PC-9 (cell line): Measurements from ENCODE around the gene RIN1.

Experiments
- CTCF ChIP-seq: fragments of 200-600 bp; sonication (generic); conservative IDR thresholded peaks from 2 replicates; pipeline ENCODE4 v1.6.1; 2017; ENCODE audit warnings: mixed run types, antibody characterized with exemption, mild to moderate bottlenecking, moderate library complexity
- EZH2 ChIP-seq: fragments of 200-600 bp; sonication (generic); IDR thresholded peaks from 2 replicates; pipeline ENCODE4 v1.8.0; 2017; ENCODE audit warnings: antibody characterized with exemption, low read depth

- TF ChIP-seq CTCF (no peak), EZH2 (no peak)
Measured at GRCh38 chr11:66363187-66363601, 27.0 kb upstream of the RIN1 start.
